DMS153 treated with DMSO at 0.1 percent for 48 hours (cell line): ENCODE measurements around the gene TRMU.

Source experiments
- DNase-seq: peaks from one replicate; lab custom pipeline; 2025; ENCODE audit not compliant: unreplicated experiment; lab: John Stamatoyannopoulos, UW

TRMU gene

GRCh38 chr22:46406791-46407190 lies 71.3 kb downstream of the TRMU start:
- DNase-seq = no peak
